GDM1 (cell line): ENCODE data around the gene NDUFB10.

Experiments
- DNase-seq: peaks from one replicate; lab custom pipeline; 2025; lab: John Stamatoyannopoulos, UW

Gene NDUFB10

GRCh38 chr16:2002406-2003230, 43.3 kb downstream of the NDUFB10 start:
- no peak for DNase-seq

- no peak for DNase-seq
These were observed 44.0 kb downstream of the NDUFB10 start for GRCh38 chr16:2003231-2003826.

- peak; percentile 56 for DNase-seq
These were observed 44.7 kb downstream of the NDUFB10 start for GRCh38 chr16:2003827-2004641.

- DNase-seq = no peak
These were observed 45.6 kb downstream of the NDUFB10 start for GRCh38 chr16:2004795-2005517.

- no peak for DNase-seq
These were observed 46.3 kb downstream of the NDUFB10 start for GRCh38 chr16:2005646-2006045.

GRCh38 chr16:2006317-2006716, 47.0 kb downstream of the NDUFB10 start:
- no peak for DNase-seq

- no peak for DNase-seq
These were observed 47.9 kb downstream of the NDUFB10 start for GRCh38 chr16:2007081-2007836.

GRCh38 chr16:2008009-2008526, 48.7 kb downstream of the NDUFB10 start:
- DNase-seq = no peak

GRCh38 chr16:2008631-2009163, 49.4 kb downstream of the NDUFB10 start:
- no peak for DNase-seq

- no peak for DNase-seq
These were observed 49.9 kb downstream of the NDUFB10 start for GRCh38 chr16:2009164-2009711.

GRCh38 chr16:2009791-2010510, 50.6 kb downstream of the NDUFB10 start, which contains the start of gene ZNF598:
ZNF598 (minus strand) TSS chr16:2009821.
- peak; percentile 84 for DNase-seq
